HepG2 (cell line): ENCODE measurements around the gene SUSD3. TPM values are rescaled to one million over a fixed set of nuclear protein-coding genes. Genes with fewer than 3 reads are reported as not detected.

Experiments used
- FOSL1 ChIP-seq: sonication (generic); formaldehyde crosslinking; IDR thresholded peaks from 2 replicates; pipeline ENCODE4 v1.9.0; 2021; ENCODE audit warnings: missing genetic modification reagents, borderline replicate concordance
- HDAC2 ChIP-seq: sonication (generic); formaldehyde crosslinking; IDR thresholded peaks from 2 replicates; pipeline ENCODE4 v1.4.0; 2020; ENCODE audit warnings: missing genetic modification reagents
- HES4 ChIP-seq: sonication (generic); formaldehyde crosslinking; IDR thresholded peaks from 2 replicates; pipeline ENCODE4 v1.9.0; 2021; ENCODE audit warnings: mild to moderate bottlenecking, missing genetic modification reagents, borderline replicate concordance
- JUN ChIP-seq: sonication (generic); formaldehyde crosslinking; IDR thresholded peaks from 2 replicates; pipeline ENCODE4 v1.4.0; 2020; ENCODE audit warnings: mild to moderate bottlenecking, missing genetic modification reagents
- NFYB ChIP-seq: sonication (generic); formaldehyde crosslinking; IDR thresholded peaks from 2 replicates; pipeline ENCODE4 v1.4.0; 2020; ENCODE audit warnings: missing genetic modification reagents
- PHF20 ChIP-seq: sonication (generic); formaldehyde crosslinking; IDR thresholded peaks from 2 replicates; pipeline ENCODE4 v1.5.0; 2020; ENCODE audit warnings: mild to moderate bottlenecking, missing genetic modification reagents
- STAG1 ChIP-seq: sonication (generic); formaldehyde crosslinking; IDR thresholded peaks from 2 replicates; pipeline ENCODE4 v1.4.0; 2020; ENCODE audit warnings: missing genetic modification reagents
- TOPORS ChIP-seq: sonication (generic); formaldehyde crosslinking; IDR thresholded peaks from 2 replicates; pipeline ENCODE4 v1.8.0; 2023; ENCODE audit warnings: mild to moderate bottlenecking, missing genetic modification reagents
- ZNF256 ChIP-seq: sonication (generic); formaldehyde crosslinking; conservative IDR thresholded peaks from 2 replicates; pipeline ENCODE4 v1.4.0; 2020; ENCODE audit warnings: missing genetic modification reagents
- ZNF263 ChIP-seq: sonication (generic); formaldehyde crosslinking; IDR thresholded peaks from 2 replicates; pipeline ENCODE4 v1.4.0; 2020; ENCODE audit warnings: missing genetic modification reagents
- ZNF724P ChIP-seq: sonication (generic); formaldehyde crosslinking; IDR thresholded peaks from 2 replicates; pipeline ENCODE4 v1.8.0; 2022; ENCODE audit warnings: missing genetic modification reagents, borderline replicate concordance
- ZNF768 ChIP-seq: sonication (generic); formaldehyde crosslinking; IDR thresholded peaks from 2 replicates; pipeline ENCODE4 v1.4.0; 2020; ENCODE audit warnings: missing genetic modification reagents
- ZNF816 ChIP-seq: sonication (generic); formaldehyde crosslinking; IDR thresholded peaks from 2 replicates; pipeline ENCODE4 v1.8.0; 2022; ENCODE audit warnings: missing genetic modification reagents, mild to moderate bottlenecking, borderline replicate concordance
- polyA plus RNA-seq, 8 experiments: library from polyadenylated mRNA; depleted of rRNA in 3 of 8; stranded (reverse) in 7 of 8; unstranded in 1 of 8; fragments of >200 nt; fragmentation: Illumina TruSeq in 4 of 8; extraction: Trizol in 4 of 8; gene quantifications; 2 replicates each; pipeline versions ENCODE4 v1.2.1 to v1.2.3, GENCODE V29; 2011 to 2016; ENCODE audit warnings: low read depth in 4 of 8, missing spikeins in 1 of 8, mixed read lengths in 1 of 8; ENCODE audit not compliant: insufficient read depth in 1 of 8
- total RNA-seq, 5 experiments: library from RNA; depleted of rRNA; stranded (reverse); fragments of >200 nt; fragmentation: Illumina TruSeq; extraction: Trizol; gene quantifications; 2 replicates each; pipeline ENCODE4 v1.2.3, GENCODE V29; 2016; ENCODE audit warnings: low read depth in 1 of 5
- TF ChIP-seq, protein P1 (sequence below): sonication (generic); formaldehyde crosslinking; IDR thresholded peaks from 2 replicates; pipeline ENCODE4 v1.8.0; 2022; ENCODE audit warnings: mild to moderate bottlenecking, missing genetic modification reagents, moderate library complexity

SUSD3 gene
- total and polyA plus RNA-seq, 2 of the 13 experiments (the other 11 are each of a cell fraction or from before 2014, with no cell fraction given): 7.0 to 9.1 TPM

DNA sequence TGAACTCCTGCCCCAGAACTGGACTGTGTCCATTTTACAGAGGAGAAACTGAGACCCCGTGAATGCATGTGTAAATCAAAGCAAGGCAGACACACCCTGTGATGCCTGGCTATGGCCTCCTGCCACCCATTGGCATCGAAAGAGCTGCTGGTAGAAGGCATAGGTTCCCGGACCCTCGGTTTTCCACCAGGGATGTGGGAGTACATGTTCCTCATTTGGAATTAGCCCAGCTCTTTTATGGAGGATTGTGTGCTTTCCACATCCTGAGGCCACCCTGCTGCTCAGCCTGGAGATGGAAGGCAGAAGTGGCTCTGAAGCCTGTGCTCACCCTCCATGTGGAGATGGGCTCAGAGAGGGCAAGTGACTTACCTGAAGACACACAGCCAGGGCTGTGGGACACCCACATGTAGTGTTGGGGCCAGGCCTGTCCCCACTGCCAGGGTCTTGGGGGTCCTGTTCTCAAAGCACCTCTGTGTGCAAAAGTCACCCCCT is 2.8 kb downstream of the SUSD3 start (continued):
- TF ChIP-seq ZNF263 (CRISPR knock-in tag): no peak
- no peak for TF ChIP-seq ZNF256 (CRISPR knock-in tag)
- TF ChIP-seq TOPORS: no peak
- TF ChIP-seq NFYB (CRISPR knock-in tag): no peak
- no peak for TF ChIP-seq ZNF816 (CRISPR knock-in tag)
- no peak for TF ChIP-seq ZNF724P (CRISPR knock-in tag)
- TF ChIP-seq HES4 (CRISPR knock-in tag): no peak
- TF ChIP-seq, protein P1, sequence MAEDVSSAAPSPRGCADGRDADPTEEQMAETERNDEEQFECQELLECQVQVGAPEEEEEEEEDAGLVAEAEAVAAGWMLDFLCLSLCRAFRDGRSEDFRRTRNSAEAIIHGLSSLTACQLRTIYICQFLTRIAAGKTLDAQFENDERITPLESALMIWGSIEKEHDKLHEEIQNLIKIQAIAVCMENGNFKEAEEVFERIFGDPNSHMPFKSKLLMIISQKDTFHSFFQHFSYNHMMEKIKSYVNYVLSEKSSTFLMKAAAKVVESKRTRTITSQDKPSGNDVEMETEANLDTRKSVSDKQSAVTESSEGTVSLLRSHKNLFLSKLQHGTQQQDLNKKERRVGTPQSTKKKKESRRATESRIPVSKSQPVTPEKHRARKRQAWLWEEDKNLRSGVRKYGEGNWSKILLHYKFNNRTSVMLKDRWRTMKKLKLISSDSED (CRISPR knock-in tag): 0 out of 2 replicates have a peak, but pooled peaks have one; percentile 25
- TF ChIP-seq JUN: no peak
- TF ChIP-seq FOSL1: no peak
- no peak for TF ChIP-seq PHF20 (CRISPR knock-in tag)
- peak; percentile 100 for TF ChIP-seq ZNF768 (CRISPR knock-in tag)
- no peak for TF ChIP-seq STAG1 (CRISPR knock-in tag)
- 0 out of 2 replicates have a peak, but pooled peaks have one; percentile 15 for TF ChIP-seq HDAC2
